CD4-positive, alpha-beta T cell treated with Interleukin-2 at 100 ng/mL for 4 hours (primary cell): ENCODE data around the gene NR2F1-AS1.
"Not testable (repeated sequence)": the region's sequence is repeated elsewhere in the genome, so short reads cannot be mapped to it uniquely, and the experiment has no call there.

Source experiments
- DNase-seq: peaks from one replicate; pipeline ENCODE4 v3.0.0-alpha.2; 2020; ENCODE audit warnings: low spot score

NR2F1-AS1 gene

GRCh38 chr5:93576994-93577853 lies 3.8 kb downstream of the NR2F1-AS1 start:
- DNase-seq = no peak

GRCh38 chr5:93575461-93576414 lies 5.3 kb downstream of the NR2F1-AS1 start:
- no peak for DNase-seq

- DNase-seq = no peak
Measured at GRCh38 chr5:93574491-93575305, 6.3 kb downstream of the NR2F1-AS1 start.

- no peak for DNase-seq
Measured at GRCh38 chr5:93573354-93574351, 7.4 kb downstream of the NR2F1-AS1 start.

GRCh38 chr5:93572608-93573353 lies 8.2 kb downstream of the NR2F1-AS1 start:
- no peak for DNase-seq

- no peak for DNase-seq
Measured at GRCh38 chr5:93572101-93572607, 8.9 kb downstream of the NR2F1-AS1 start.

- no peak for DNase-seq
Measured at GRCh38 chr5:93571114-93571949, 9.7 kb downstream of the NR2F1-AS1 start.

GRCh38 chr5:93570294-93571113 lies 10.5 kb downstream of the NR2F1-AS1 start:
- DNase-seq = no peak

GRCh38 chr5:93569300-93570160 lies 11.5 kb downstream of the NR2F1-AS1 start:
- no peak for DNase-seq

GRCh38 chr5:93567424-93567823 lies 13.6 kb downstream of the NR2F1-AS1 start:
- no peak for DNase-seq

GRCh38 chr5:93566091-93566490 lies 14.9 kb downstream of the NR2F1-AS1 start:
- DNase-seq = no peak

GRCh38 chr5:93557021-93557604 lies 23.9 kb downstream of the NR2F1-AS1 start:
- no peak for DNase-seq

- DNase-seq = not testable (repeated sequence)
Measured at GRCh38 chr5:93549594-93549993, 31.4 kb downstream of the NR2F1-AS1 start.

- no peak for DNase-seq
Measured at GRCh38 chr5:93545872-93546271, 35.1 kb downstream of the NR2F1-AS1 start.

GRCh38 chr5:93532370-93532769 lies 48.6 kb downstream of the NR2F1-AS1 start:
- DNase-seq = no peak

GRCh38 chr5:93521815-93522214 lies 59.2 kb downstream of the NR2F1-AS1 start:
- DNase-seq = not testable (repeated sequence)
